ENCODE measurements around the gene OBSL1. TPM values are rescaled to one million over a fixed set of nuclear protein-coding genes. Genes with fewer than 3 reads are reported as not detected.

The OBSL1 gene
- total and polyA plus RNA-seq, 2 donors (not counting 3 experiments of a cell fraction or from before 2014, with no cell fraction given), result 16.7 to 20.7 TPM

DNA sequence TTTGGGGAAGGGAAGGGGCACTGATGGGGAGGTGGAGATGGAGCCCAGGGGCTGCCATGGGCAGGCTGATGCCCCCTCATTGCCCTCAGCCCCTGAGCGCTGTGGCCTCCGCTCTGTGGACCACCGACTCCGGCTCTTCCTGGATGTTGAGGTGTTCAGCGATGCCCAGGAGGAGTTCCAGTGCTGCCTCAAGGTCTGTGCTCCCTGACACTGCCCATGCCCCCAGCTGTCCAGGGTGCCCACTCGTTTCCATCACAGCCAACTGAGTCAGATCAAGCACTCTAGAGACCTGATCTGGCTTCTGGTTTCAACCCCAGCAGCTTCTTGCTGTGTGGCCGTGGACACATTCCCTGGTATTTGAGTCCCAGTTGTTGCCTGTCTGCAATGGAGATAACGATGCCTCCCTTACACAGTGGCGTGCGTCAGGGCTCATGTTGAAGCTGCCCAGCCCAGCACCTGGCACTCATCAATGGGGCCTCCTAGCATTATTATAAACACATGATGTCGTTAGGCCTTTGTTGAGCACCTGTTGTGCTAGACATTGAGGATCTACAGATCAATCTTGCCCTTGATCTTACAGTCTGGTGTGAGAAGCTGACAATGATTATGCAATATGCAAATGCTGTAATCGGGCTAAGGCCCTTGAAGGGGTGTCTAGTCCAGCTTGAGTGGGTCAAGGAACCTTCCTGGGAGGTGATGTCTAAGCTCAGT, 40.7 kb upstream of the OBSL1 start:
- dilution Hi-C loops (cut with MboI; ENCODE audit: extremely low pct_ligation_motif_present, low sequenced_read_pairs), result no loop called here

More for the DNA sequence above, 40.7 kb upstream of the OBSL1 start:
- DNase-seq (ENCODE audit: low read depth, low spot score), result no peak
- CTCF ChIA-PET, result no interaction called here
- intact Hi-C loops (cut with micrococcal nuclease), result no loop called here
- Histone ChIP-seq H3K27me3 (ENCODE audit: control insufficient read depth in 2 of 2, insufficient read depth in 2 of 2, low read length in 2 of 2) (no peaks in the 10 kb centered on the region), H3K36me3 (ENCODE audit: control insufficient read depth in 2 of 2, extremely low read depth in 1 of 2, insufficient read depth in 2 of 2, low read length in 2 of 2) (peaks cover 0 to 16% of the 10 kb centered on the region in 2 experiments), H3K4me2 (ENCODE audit: insufficient read depth, low read length) (no peak overlapping the region), H3K9ac (replicated peaks; ENCODE audit: extremely low read depth, insufficient read depth, low read length) (no peak overlapping the region), H4K20me1 (replicated peaks; ENCODE audit: control insufficient read depth, extremely low read depth, insufficient read depth, low read length) (no peaks in the 10 kb centered on the region), H3K9me3 (replicated peaks; ENCODE audit: control insufficient read depth, insufficient read depth, low read length) (no peaks in the 10 kb centered on the region), H3K4me1 (ENCODE audit: control insufficient read depth, extremely low read depth, insufficient read depth, low read length) (no peaks in the 10 kb centered on the region), H3K79me2 (ENCODE audit: control insufficient read depth, insufficient read depth, low read length) (no peaks in the 10 kb centered on the region), H3K9me1 (replicated peaks; ENCODE audit: control insufficient read depth, extremely low read depth, insufficient read depth, low read length) (no peaks in the 10 kb centered on the region), H2AFZ (ENCODE audit: low read depth, low read length) (no peak overlapping the region), H3K4me3 (replicated peaks in 1 of 3; ENCODE audit: insufficient read depth in 1 of 3, low read depth in 1 of 3, low read length in 3 of 3) (no peak overlapping the region), H3K27ac (ENCODE audit: insufficient read depth, low read depth, low read length) (no peak overlapping the region)
- BruUV-seq (replicated peaks), result no TSS peak
- POLR2A ChIA-PET, result no interaction called here
- TF ChIP-seq FOS (IDR thresholded peaks at IDR 0.05; ENCODE audit: borderline replicate concordance, insufficient read depth, low read length) (no peak), POLR2AphosphoS5 (IDR thresholded peaks at IDR 0.05; ENCODE audit: insufficient read depth, low read depth, low read length) (no peak), MYC (IDR thresholded peaks at IDR 0.05; ENCODE audit: low read depth, low read length) (no peak), EZH2 (IDR thresholded peaks at IDR 0.05; ENCODE audit: borderline replicate concordance, low read depth, low read length, severe bottlenecking) (no peak), GATA2 (IDR thresholded peaks at IDR 0.05; ENCODE audit: insufficient read depth, insufficient read length, low read depth, low read length) (no peak), JUN (IDR thresholded peaks at IDR 0.05; ENCODE audit: borderline replicate concordance, insufficient read depth, insufficient read length, low read depth) (no peak), POLR2A (IDR thresholded peaks at IDR 0.05; ENCODE audit: low read depth, low read length) (no peak)
- TF ChIP-seq, protein P1, sequence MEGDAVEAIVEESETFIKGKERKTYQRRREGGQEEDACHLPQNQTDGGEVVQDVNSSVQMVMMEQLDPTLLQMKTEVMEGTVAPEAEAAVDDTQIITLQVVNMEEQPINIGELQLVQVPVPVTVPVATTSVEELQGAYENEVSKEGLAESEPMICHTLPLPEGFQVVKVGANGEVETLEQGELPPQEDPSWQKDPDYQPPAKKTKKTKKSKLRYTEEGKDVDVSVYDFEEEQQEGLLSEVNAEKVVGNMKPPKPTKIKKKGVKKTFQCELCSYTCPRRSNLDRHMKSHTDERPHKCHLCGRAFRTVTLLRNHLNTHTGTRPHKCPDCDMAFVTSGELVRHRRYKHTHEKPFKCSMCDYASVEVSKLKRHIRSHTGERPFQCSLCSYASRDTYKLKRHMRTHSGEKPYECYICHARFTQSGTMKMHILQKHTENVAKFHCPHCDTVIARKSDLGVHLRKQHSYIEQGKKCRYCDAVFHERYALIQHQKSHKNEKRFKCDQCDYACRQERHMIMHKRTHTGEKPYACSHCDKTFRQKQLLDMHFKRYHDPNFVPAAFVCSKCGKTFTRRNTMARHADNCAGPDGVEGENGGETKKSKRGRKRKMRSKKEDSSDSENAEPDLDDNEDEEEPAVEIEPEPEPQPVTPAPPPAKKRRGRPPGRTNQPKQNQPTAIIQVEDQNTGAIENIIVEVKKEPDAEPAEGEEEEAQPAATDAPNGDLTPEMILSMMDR (IDR thresholded peaks at IDR 0.05; ENCODE audit: extremely low read depth in 1 of 2, insufficient read depth in 1 of 2, low read depth in 1 of 2, low read length in 2 of 2), result no peak
- TF ChIP-seq, protein P2, sequence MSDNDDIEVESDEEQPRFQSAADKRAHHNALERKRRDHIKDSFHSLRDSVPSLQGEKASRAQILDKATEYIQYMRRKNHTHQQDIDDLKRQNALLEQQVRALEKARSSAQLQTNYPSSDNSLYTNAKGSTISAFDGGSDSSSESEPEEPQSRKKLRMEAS (IDR thresholded peaks at IDR 0.05; ENCODE audit: insufficient read depth, insufficient read length), result no peak
- FAIRE-seq, result no peak

All from endothelial cell of umbilical vein (primary cell).